Skin of body (tissue), 2 donors: ENCODE results near the gene SENP5. TPM values are rescaled to one million over a fixed set of nuclear protein-coding genes. Genes with fewer than 3 reads are reported as not detected.
"Not testable (repeated sequence)": the region's sequence is repeated elsewhere in the genome, so short reads cannot be mapped to it uniquely, and the experiment has no call there.

Source experiments
- DNase-seq: peaks from one replicate; lab custom pipeline; 2025; lab: John Stamatoyannopoulos, UW
- total RNA-seq: library from RNA; depleted of rRNA; stranded (reverse); fragments of >200 nt; gene quantifications from one replicate; pipeline ENCODE4 v1.2.3, GENCODE V29; 2014

SENP5 gene
- 42.5 TPM for total RNA-seq

- peak; percentile 87 for DNase-seq
These were observed at the start of gene SENP5 for GRCh38 chr3:196867507-196868296. SENP5 (plus strand) TSS chr3:196867920; CDS start chr3:196885182, 17,262 bp downstream.

GRCh38 chr3:196821806-196822355 lies 45.8 kb upstream of the SENP5 start:
- no peak for DNase-seq

- DNase-seq = not testable (repeated sequence)
These were observed 38.1 kb upstream of the SENP5 start for GRCh38 chr3:196829651-196830050.

GRCh38 chr3:196835086-196835485 lies 32.6 kb upstream of the SENP5 start:
- no peak for DNase-seq

- not testable (repeated sequence) for DNase-seq
These were observed 31.1 kb upstream of the SENP5 start for GRCh38 chr3:196836626-196837025.

GRCh38 chr3:196837819-196838420 lies 29.8 kb upstream of the SENP5 start:
- no peak for DNase-seq

- not testable (repeated sequence) for DNase-seq
These were observed 28.4 kb upstream of the SENP5 start for GRCh38 chr3:196839351-196839750.

- no peak for DNase-seq
These were observed 24.9 kb upstream of the SENP5 start for GRCh38 chr3:196842567-196843434.

GRCh38 chr3:196843435-196844110 lies 24.1 kb upstream of the SENP5 start:
- DNase-seq = no peak

GRCh38 chr3:196844235-196845219 lies 23.2 kb upstream of the SENP5 start:
- not testable (repeated sequence) for DNase-seq

- not testable (repeated sequence) for DNase-seq
These were observed 19.3 kb upstream of the SENP5 start for GRCh38 chr3:196848375-196848774.

GRCh38 chr3:196849180-196849741 lies 18.5 kb upstream of the SENP5 start:
- DNase-seq = no peak

- not testable (repeated sequence) for DNase-seq
These were observed 4.7 kb upstream of the SENP5 start for GRCh38 chr3:196863000-196863399.

GRCh38 chr3:196867155-196867506 lies 589 bp upstream of the SENP5 start:
- DNase-seq = no peak

- no peak for DNase-seq
These were observed 559 bp downstream of the SENP5 start for GRCh38 chr3:196868297-196868661.

- DNase-seq = no peak
These were observed 4.6 kb downstream of the SENP5 start for GRCh38 chr3:196872316-196872715.

- not testable (repeated sequence) for DNase-seq
These were observed 6.9 kb downstream of the SENP5 start for GRCh38 chr3:196874511-196875094.

GRCh38 chr3:196875258-196875657 lies 7.5 kb downstream of the SENP5 start:
- DNase-seq = no peak

- DNase-seq = no peak
These were observed 15.6 kb downstream of the SENP5 start for GRCh38 chr3:196883361-196883760.
